A673 (cell line): ENCODE results near the gene SEC14L5. TPM values are rescaled to one million over a fixed set of nuclear protein-coding genes. Genes with fewer than 3 reads are reported as not detected.

ENCODE experiments used
- BruUV-seq: library from RNA; stranded (reverse); fragments of 400-500 nt; replicated peaks from 2 replicates; lab custom pipeline; 2021; lab: Mats Ljungman, UMichigan
- CTCF ChIA-PET: fragments of 300-600 bp; sonication (Branson Sonifier 250); formaldehyde crosslinking; loops from one replicate; lab custom pipeline; 2022; ENCODE audit warnings: antibody characterized with exemption; lab: Charles Lee
- POLR2A ChIA-PET: fragments of 300-600 bp; sonication (Branson Sonifier 250); formaldehyde crosslinking; loops from one replicate; lab custom pipeline; 2022; ENCODE audit warnings: antibody characterized with exemption; ENCODE audit not compliant: low non-redundant PET; lab: Charles Lee
- DNase-seq: peaks from one replicate; pipeline ENCODE4 v3.0.0-alpha.2; 2015; ENCODE audit warnings: low spot score
- H3K27ac ChIP-seq: fragments of 200-600 bp; sonication (generic); 2 replicates; pipeline ENCODE4 v1.5.1; 2016; ENCODE audit warnings: mixed run types, low read depth, mild to moderate bottlenecking, mixed read lengths, antibody characterized with exemption, low read length; ENCODE audit not compliant: poor library complexity, severe bottlenecking
- H3K27me3 ChIP-seq: fragments of 200-600 bp; sonication (generic); replicated peaks from 2 replicates; pipeline ENCODE4 v1.6.1; 2017; ENCODE audit warnings: mixed run types, low read depth, mild to moderate bottlenecking, mixed read lengths, antibody characterized with exemption, low read length; ENCODE audit not compliant: insufficient read depth, poor library complexity
- H3K36me3 ChIP-seq: fragments of 200-600 bp; sonication (generic); 2 replicates; pipeline ENCODE4 v1.6.1; 2016; ENCODE audit warnings: mixed run types, mild to moderate bottlenecking, mixed read lengths, antibody characterized with exemption, low read length; ENCODE audit not compliant: insufficient read depth, poor library complexity, severe bottlenecking
- H3K4me1 ChIP-seq: fragments of 200-600 bp; sonication (generic); 2 replicates; pipeline ENCODE4 v1.6.1; 2017; ENCODE audit warnings: mixed run types, mild to moderate bottlenecking, mixed read lengths, antibody characterized with exemption, low read length; ENCODE audit not compliant: insufficient read depth, poor library complexity, severe bottlenecking
- H3K4me3 ChIP-seq: fragments of 200-600 bp; sonication (generic); 2 replicates; pipeline ENCODE4 v1.5.1; 2016; ENCODE audit warnings: low read depth, mixed run types, mild to moderate bottlenecking, mixed read lengths, low read length; ENCODE audit not compliant: poor library complexity, severe bottlenecking
- H3K9me3 ChIP-seq: fragments of 200-600 bp; sonication (generic); 2 replicates; pipeline ENCODE4 v1.6.1; 2016; ENCODE audit warnings: mixed run types, low read depth, mild to moderate bottlenecking, mixed read lengths, antibody characterized with exemption, low read length; ENCODE audit not compliant: poor library complexity, severe bottlenecking
- CTCF ChIP-seq: fragments of 300-800, 200-600 bp; sonication (generic); conservative IDR thresholded peaks from 2 replicates; pipeline ENCODE4 v1.5.1; 2017; ENCODE audit warnings: low read depth, mild to moderate bottlenecking, antibody characterized with exemption, low read length, moderate library complexity, mixed read lengths
- EZH2 ChIP-seq: fragments of 200-600 bp; sonication (generic); IDR thresholded peaks from 2 replicates; pipeline ENCODE4 v1.6.1; 2017; ENCODE audit warnings: borderline replicate concordance, low read depth, mild to moderate bottlenecking, mixed read lengths, antibody characterized with exemption, low read length; ENCODE audit not compliant: poor library complexity, severe bottlenecking
- intact Hi-C: fragments of 100-400 bp; cut with micrococcal nuclease; formaldehyde crosslinking; loops from one replicate; pipeline ENCODE4 v1.10.0; 2022; ENCODE audit not compliant: unreplicated experiment
- total RNA-seq: library from RNA; stranded (reverse); gene quantifications from 2 replicates; pipeline ENCODE4 v1.2.3, GENCODE V29; 2021

The SEC14L5 gene
- total RNA-seq, 1 experiment from 2014 or later, result 0.04 TPM

GRCh38 chr16:4922721-4923342 is 35.3 kb upstream of the SEC14L5 start:
- intact Hi-C loops, result no loop called here
- no peak overlapping the region for H3K4me3 ChIP-seq
- H3K4me1 ChIP-seq, result no peaks in the 10 kb centered on the region
- no peaks in the 10 kb centered on the region for H3K27me3 ChIP-seq
- no peak for DNase-seq
- H3K9me3 ChIP-seq, result peaks cover 6% of the 10 kb centered on the region
- H3K36me3 ChIP-seq, result no peaks in the 10 kb centered on the region
- TF ChIP-seq CTCF (no peak), EZH2 (no peak)
- H3K27ac ChIP-seq, result no peak overlapping the region
- POLR2A ChIA-PET, result no interaction called here
- CTCF ChIA-PET, result no interaction called here
- BruUV-seq, result no TSS peak

- no peak for DNase-seq
- TF ChIP-seq CTCF (no peak), EZH2 (no peak)
- intact Hi-C loops, result no loop called here
- Histone ChIP-seq H3K9me3 (peaks cover 6% of the 10 kb centered on the region), H3K4me1 (no peaks in the 10 kb centered on the region), H3K36me3 (no peaks in the 10 kb centered on the region), H3K4me3 (no peak overlapping the region), H3K27me3 (no peaks in the 10 kb centered on the region), H3K27ac (no peak overlapping the region)
- CTCF ChIA-PET, result no interaction called here
- POLR2A ChIA-PET, result no interaction called here
- no TSS peak for BruUV-seq
These were observed 34.3 kb upstream of the SEC14L5 start for GRCh38 chr16:4923853-4924252.

GRCh38 chr16:4924593-4925292 is 33.4 kb upstream of the SEC14L5 start:
- Histone ChIP-seq H3K27me3 (no peaks in the 10 kb centered on the region), H3K9me3 (peaks cover 6% of the 10 kb centered on the region), H3K36me3 (no peaks in the 10 kb centered on the region), H3K27ac (no peak overlapping the region), H3K4me3 (no peak overlapping the region), H3K4me1 (no peaks in the 10 kb centered on the region)
- ChIA-PET CTCF (no interaction called here), POLR2A (no interaction called here)
- no TSS peak for BruUV-seq
- intact Hi-C loops, result no loop called here
- TF ChIP-seq CTCF, result no peak
- TF ChIP-seq EZH2, result no peak
- DNase-seq, result no peak
